GM13976 (cell line): ENCODE results near the gene ANKS4B.

ENCODE experiments used
- DNase-seq: peaks from one replicate; pipeline ENCODE4 v3.0.0; 2012; ENCODE audit warnings: low spot score
- in situ Hi-C: fragments of 300-500 bp; cut with MboI; formaldehyde crosslinking; loops from one replicate; pipeline ENCODE4 v1.12.0; 2022; ENCODE audit warnings: low sequenced_read_pairs, mixed read lengths, inconsistent platforms; ENCODE audit not compliant: unreplicated experiment
- TF ChIP-seq, protein P1 (sequence below): IDR thresholded peaks from 2 replicates; pipeline ENCODE4 v1.5.1; 2012; ENCODE audit warnings: borderline replicate concordance, mild to moderate bottlenecking; ENCODE audit not compliant: insufficient read depth; ENCODE audit errors: extremely low read depth, missing control alignments, control extremely low read depth

The ANKS4B gene

DNA sequence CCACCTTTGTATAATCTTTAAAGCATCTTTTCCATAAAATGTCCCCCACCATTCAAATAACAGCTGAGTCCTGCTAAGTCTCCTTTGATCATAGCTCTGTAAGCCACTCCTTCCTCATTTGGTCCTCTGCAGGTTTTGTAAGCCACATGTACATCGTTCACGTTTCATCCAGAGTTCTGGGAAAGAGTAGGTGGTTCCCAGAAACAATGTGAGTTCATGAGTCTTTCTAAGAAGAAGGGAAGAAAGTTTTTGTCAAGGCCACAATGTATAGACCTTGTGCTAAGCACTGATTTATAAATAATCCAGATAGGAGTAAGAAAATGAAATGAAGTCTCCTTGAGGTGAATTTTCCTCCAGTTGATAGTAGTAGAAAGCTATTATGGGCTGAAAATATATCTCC lies 8.7 kb upstream of the ANKS4B start:
- in situ Hi-C loops, result no loop called here
- TF ChIP-seq, protein P1, sequence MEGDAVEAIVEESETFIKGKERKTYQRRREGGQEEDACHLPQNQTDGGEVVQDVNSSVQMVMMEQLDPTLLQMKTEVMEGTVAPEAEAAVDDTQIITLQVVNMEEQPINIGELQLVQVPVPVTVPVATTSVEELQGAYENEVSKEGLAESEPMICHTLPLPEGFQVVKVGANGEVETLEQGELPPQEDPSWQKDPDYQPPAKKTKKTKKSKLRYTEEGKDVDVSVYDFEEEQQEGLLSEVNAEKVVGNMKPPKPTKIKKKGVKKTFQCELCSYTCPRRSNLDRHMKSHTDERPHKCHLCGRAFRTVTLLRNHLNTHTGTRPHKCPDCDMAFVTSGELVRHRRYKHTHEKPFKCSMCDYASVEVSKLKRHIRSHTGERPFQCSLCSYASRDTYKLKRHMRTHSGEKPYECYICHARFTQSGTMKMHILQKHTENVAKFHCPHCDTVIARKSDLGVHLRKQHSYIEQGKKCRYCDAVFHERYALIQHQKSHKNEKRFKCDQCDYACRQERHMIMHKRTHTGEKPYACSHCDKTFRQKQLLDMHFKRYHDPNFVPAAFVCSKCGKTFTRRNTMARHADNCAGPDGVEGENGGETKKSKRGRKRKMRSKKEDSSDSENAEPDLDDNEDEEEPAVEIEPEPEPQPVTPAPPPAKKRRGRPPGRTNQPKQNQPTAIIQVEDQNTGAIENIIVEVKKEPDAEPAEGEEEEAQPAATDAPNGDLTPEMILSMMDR, result no peak
- DNase-seq, result no peak

DNA sequence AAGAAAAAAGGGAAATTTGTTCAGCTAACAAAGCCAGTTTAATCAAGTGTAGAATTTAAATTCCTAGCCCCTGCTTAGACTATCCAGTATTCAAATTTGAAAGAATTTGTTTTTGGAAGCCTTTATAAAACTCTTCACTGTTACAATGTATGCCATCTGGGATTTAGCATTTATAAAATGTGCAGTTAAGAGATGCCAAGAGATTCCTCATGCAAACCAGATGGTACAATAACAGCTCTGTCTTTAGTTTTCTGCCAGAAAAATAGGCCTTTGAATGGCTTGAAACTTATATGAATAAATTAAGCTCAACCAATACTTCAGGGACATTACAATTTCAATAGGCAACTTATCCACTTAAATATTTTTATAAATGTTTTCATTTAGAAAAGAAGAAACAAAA lies 6.8 kb upstream of the ANKS4B start:
- in situ Hi-C loops, result no loop called here
- TF ChIP-seq, protein P1, result no peak

DNA sequence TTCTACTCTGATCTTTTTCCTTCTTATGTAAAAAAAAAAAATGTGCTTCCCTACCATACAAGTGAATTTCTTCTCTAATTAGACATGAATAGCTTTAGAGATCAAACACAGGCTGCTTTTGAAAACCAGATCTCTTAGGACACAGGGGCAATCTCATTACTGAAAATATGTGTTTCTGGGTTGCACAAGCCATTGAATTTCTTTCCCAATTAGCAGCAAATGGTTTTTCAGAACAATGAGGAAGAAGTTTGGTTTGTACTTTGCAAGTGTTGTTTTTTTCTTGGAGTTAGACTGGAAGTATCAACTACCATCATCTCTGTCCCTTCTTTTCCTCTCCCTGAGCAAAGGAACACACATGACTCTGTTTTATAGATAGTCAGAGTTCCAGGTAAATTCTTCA lies 5.6 kb upstream of the ANKS4B start:
- TF ChIP-seq, protein P1, result no peak
- in situ Hi-C loops, result no loop called here
- no peak for DNase-seq

More for the DNA sequence above, 6.8 kb upstream of the ANKS4B start:
- DNase-seq, result no peak

DNA sequence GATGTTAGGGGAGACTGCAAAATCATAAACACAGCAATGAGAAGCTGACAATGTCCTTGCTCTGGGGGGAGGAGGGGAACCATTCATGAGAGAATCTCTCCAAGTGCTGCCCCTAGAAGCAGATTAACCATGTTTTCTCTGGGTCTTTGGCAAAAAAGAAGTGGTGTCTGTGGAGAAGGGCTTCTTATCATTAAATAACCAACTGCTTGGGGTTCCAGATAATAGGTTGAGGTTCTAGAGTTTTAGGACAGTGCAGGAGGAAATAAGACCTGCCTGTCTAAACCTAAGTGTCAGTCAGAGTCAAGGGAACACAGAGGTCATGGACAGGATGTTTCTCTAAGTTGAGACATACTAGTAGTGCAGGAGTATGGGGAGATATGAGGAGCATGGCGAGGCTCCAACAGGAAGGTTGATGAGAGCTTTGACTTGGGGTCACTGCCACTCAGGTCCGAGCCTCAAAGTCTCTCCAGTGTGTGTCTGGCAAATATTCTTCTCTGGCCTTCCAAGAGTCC lies 5.1 kb upstream of the ANKS4B start:
- no peak for DNase-seq
- TF ChIP-seq, protein P1, result no peak
- in situ Hi-C loops, result no loop called here

DNA sequence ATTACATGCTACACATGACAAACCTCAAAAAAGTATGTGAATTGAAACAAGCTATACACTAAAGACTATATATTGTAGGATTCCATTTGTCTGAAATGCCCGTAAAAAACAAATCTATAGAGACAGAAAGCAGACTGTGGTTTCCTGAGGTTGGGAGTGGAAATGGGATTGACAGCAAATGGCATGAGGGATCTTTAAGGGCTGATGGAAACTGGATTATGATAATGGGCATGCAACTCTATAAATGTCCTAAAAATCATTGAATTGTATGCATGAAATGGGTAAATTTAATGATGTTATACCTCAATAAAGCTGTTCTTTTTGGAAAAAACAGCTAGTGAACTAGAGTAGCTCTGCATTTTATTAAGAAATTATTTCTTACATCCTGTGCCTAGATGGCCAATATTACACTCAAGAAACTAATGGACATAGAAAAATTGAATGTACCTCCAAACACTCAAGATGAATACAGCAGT lies 416 bp upstream of the ANKS4B start:
- TF ChIP-seq, protein P1, result no peak
- DNase-seq, result no peak
- in situ Hi-C loops, result no loop called here

DNA sequence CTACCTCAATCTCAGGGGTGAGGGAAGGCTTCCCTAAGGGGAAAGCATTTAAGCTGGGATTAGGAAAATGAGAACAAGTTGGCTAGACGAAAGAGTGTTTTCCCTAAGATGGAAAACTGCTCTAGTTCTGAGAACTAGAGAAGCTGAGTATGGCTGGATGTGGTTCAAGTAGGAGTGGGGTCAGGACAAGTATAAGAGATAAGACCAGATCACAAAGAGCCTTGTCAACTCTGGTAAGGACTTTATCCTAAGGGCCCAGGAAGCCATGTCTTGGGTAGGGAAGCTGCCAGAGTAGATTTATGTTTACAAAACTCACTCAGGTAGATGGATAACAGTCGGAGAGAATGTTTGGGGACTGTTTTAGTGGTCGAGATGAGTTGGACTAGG lies 1.7 kb downstream of the ANKS4B start:
- DNase-seq, result no peak
- TF ChIP-seq, protein P1, result no peak
- in situ Hi-C loops, result no loop called here

DNA sequence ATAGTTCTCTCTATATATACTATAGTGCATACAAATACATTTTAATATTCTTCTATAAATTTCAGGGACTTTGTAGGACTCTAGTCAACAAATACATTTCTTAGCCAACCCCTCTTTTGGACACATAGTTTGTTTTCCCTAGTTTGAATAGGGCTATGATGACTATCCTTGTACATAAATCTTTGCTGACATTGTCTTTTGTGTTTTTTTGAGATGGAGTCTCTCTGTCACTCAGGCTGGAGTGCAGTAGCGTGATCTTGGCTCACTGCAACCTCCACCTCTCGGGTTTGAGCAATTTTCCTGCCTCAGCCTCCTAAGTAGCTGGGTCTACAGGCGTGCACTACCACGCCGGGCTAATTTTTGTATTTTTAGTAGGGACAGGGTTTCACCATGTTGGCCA lies 3.3 kb downstream of the ANKS4B start:
- no peak for DNase-seq
- TF ChIP-seq, protein P1, result no peak
- in situ Hi-C loops, result no loop called here
